H9 (cell line): ENCODE measurements around the gene PDE3A. TPM values are rescaled to one million over a fixed set of nuclear protein-coding genes. Genes with fewer than 3 reads are reported as not detected.

Experiments used
- DNase-seq: peaks from one replicate; pipeline ENCODE4 v3.0.0-alpha.2; 2017
- H2AFZ ChIP-seq: one replicate; pipeline ENCODE4 v1.6.1; 2013; ENCODE audit warnings: mild to moderate bottlenecking, low read length, control low read depth, moderate library complexity
- H2AK5ac ChIP-seq: 2 replicates; pipeline ENCODE4 v1.6.1; 2013; ENCODE audit warnings: low read length, control low read depth, mixed read lengths; ENCODE audit not compliant: insufficient read length
- H2BK120ac ChIP-seq: one replicate; pipeline ENCODE4 v1.6.1; 2013; ENCODE audit warnings: low read depth, mild to moderate bottlenecking, low read length, control low read depth, inconsistent platforms; ENCODE audit not compliant: poor library complexity, severe bottlenecking
- H2BK12ac ChIP-seq: 2 replicates; pipeline ENCODE4 v1.6.1; 2013; ENCODE audit warnings: low read length, control low read depth, mixed read lengths, low read depth; ENCODE audit not compliant: insufficient read length
- H2BK15ac ChIP-seq: 2 replicates; pipeline ENCODE4 v1.6.1; 2013; ENCODE audit warnings: low read depth, low read length, control low read depth
- H2BK20ac ChIP-seq: one replicate; pipeline ENCODE4 v1.6.1; 2013; ENCODE audit warnings: low read depth, mild to moderate bottlenecking, low read length, control low read depth, inconsistent platforms; ENCODE audit not compliant: poor library complexity, severe bottlenecking
- H2BK5ac ChIP-seq: 2 replicates; pipeline ENCODE4 v1.6.1; 2013; ENCODE audit warnings: low read length, control low read depth, mixed read lengths; ENCODE audit not compliant: insufficient read length
- H3K14ac ChIP-seq: 2 replicates; pipeline ENCODE4 v1.6.1; 2013; ENCODE audit warnings: low read length, control low read depth; ENCODE audit not compliant: insufficient read depth
- H3K18ac ChIP-seq: 2 replicates; pipeline ENCODE4 v1.6.1; 2013; ENCODE audit warnings: low read depth, mild to moderate bottlenecking, mixed read lengths, low read length, control low read depth; ENCODE audit not compliant: insufficient read length
- H3K23ac ChIP-seq: 2 replicates; pipeline ENCODE4 v1.6.1; 2013; ENCODE audit warnings: low read length, control low read depth, mixed read lengths, low read depth; ENCODE audit not compliant: insufficient read length
- H3K23me2 ChIP-seq: 2 replicates; pipeline ENCODE4 v1.6.1; 2013; ENCODE audit warnings: low read depth, mild to moderate bottlenecking, mixed read lengths, low read length, control low read depth; ENCODE audit not compliant: insufficient read length, poor library complexity, severe bottlenecking
- H3K27ac ChIP-seq: 2 replicates; pipeline ENCODE4 v1.5.1; 2013; ENCODE audit warnings: low read length, control low read depth, mixed read lengths, low read depth; ENCODE audit not compliant: insufficient read length
- H3K27me3 ChIP-seq: 2 replicates; pipeline ENCODE4 v1.6.1; 2013; ENCODE audit warnings: low read length, control low read depth, inconsistent platforms; ENCODE audit not compliant: insufficient read depth
- H3K4ac ChIP-seq: 2 replicates; pipeline ENCODE4 v1.6.1; 2013; ENCODE audit warnings: low read depth, mild to moderate bottlenecking, control low read depth, inconsistent platforms, low read length, moderate library complexity
- H3K4me1 ChIP-seq: 2 replicates; pipeline ENCODE4 v1.6.1; 2013; ENCODE audit warnings: low read length, control low read depth, inconsistent platforms; ENCODE audit not compliant: insufficient read depth
- H3K4me2 ChIP-seq: 2 replicates; pipeline ENCODE4 v1.6.1; 2013; ENCODE audit warnings: low read length, control low read depth, mixed read lengths; ENCODE audit not compliant: insufficient read length, insufficient read depth
- H3K56ac ChIP-seq: 2 replicates; pipeline ENCODE4 v1.6.1; 2013; ENCODE audit warnings: low read depth, mild to moderate bottlenecking, mixed read lengths, low read length, control low read depth; ENCODE audit not compliant: insufficient read length
- H3K79me1 ChIP-seq: 2 replicates; pipeline ENCODE4 v1.6.1; 2013; ENCODE audit warnings: low read depth, mild to moderate bottlenecking, moderate library complexity, low read length, control low read depth, inconsistent platforms; ENCODE audit not compliant: insufficient read depth, poor library complexity, severe bottlenecking
- H3K79me2 ChIP-seq: 2 replicates; pipeline ENCODE4 v1.6.1; 2013; ENCODE audit warnings: low read length, control low read depth, inconsistent platforms; ENCODE audit not compliant: insufficient read depth
- H3K9ac ChIP-seq: 2 replicates; pipeline ENCODE4 v1.6.1; 2013; ENCODE audit warnings: low read length, control low read depth, mixed read lengths; ENCODE audit not compliant: insufficient read length; ENCODE audit errors: extremely low read depth
- H3K9me3 ChIP-seq: one replicate; pipeline ENCODE4 v1.6.1; 2013; ENCODE audit warnings: low read depth, low read length, inconsistent platforms; ENCODE audit not compliant: control insufficient read depth
- H3T11ph ChIP-seq: one replicate; pipeline ENCODE4 v1.6.1; 2013; ENCODE audit warnings: mild to moderate bottlenecking, low read length, control low read depth, inconsistent platforms
- H4K20me1 ChIP-seq: one replicate; pipeline ENCODE4 v1.6.1; 2013; ENCODE audit not compliant: control insufficient read depth, insufficient read length, insufficient read depth
- H4K5ac ChIP-seq: 2 replicates; pipeline ENCODE4 v1.6.1; 2013; ENCODE audit warnings: low read depth, mild to moderate bottlenecking, mixed read lengths, low read length, control low read depth; ENCODE audit not compliant: insufficient read length
- H4K8ac ChIP-seq: replicated peaks from 2 replicates; pipeline ENCODE4 v1.6.1; 2013; ENCODE audit warnings: low read length, control low read depth, mixed read lengths, low read depth; ENCODE audit not compliant: insufficient read length
- H4K91ac ChIP-seq: 2 replicates; pipeline ENCODE4 v1.6.1; 2013; ENCODE audit warnings: low read depth, mild to moderate bottlenecking, moderate library complexity, mixed read lengths, low read length, control low read depth; ENCODE audit not compliant: insufficient read length
- H3K27ac Mint-ChIP-seq, 3 experiments: 2 replicates in 2 of 3; 3 replicates in 1 of 3; pipeline ENCODE4 v1.8.0; 2020 to 2021; ENCODE audit warnings: mixed read lengths in 3 of 3, mild to moderate bottlenecking in 1 of 3, moderate library complexity in 1 of 3
- H3K27me3 Mint-ChIP-seq: 2 replicates; pipeline ENCODE4 v1.8.0; 2021; ENCODE audit warnings: low read depth, mild to moderate bottlenecking, moderate library complexity, mixed read lengths
- H3K36me3 Mint-ChIP-seq, 3 experiments: 2 replicates in 2 of 3; 3 replicates in 1 of 3; pipeline ENCODE4 v1.8.0; 2020 to 2021; ENCODE audit warnings: low read depth in 3 of 3, mixed read lengths in 3 of 3; ENCODE audit not compliant: insufficient read depth in 1 of 3
- H3K4me1 Mint-ChIP-seq, 2 experiments: 2 replicates each; pipeline ENCODE4 v1.8.0; 2020; ENCODE audit warnings: mixed read lengths in 2 of 2
- H3K4me3 Mint-ChIP-seq, 2 experiments: 2 replicates in 1 of 2; 3 replicates in 1 of 2; pipeline ENCODE4 v1.8.0; 2020 to 2021; ENCODE audit warnings: mild to moderate bottlenecking in 2 of 2, mixed read lengths in 2 of 2, moderate library complexity in 1 of 2
- H3K9me3 Mint-ChIP-seq, 2 experiments: 2 replicates in 1 of 2; 3 replicates in 1 of 2; pipeline ENCODE4 v1.8.0; 2020; ENCODE audit warnings: mild to moderate bottlenecking in 2 of 2, mixed read lengths in 2 of 2, moderate library complexity in 1 of 2
- WGBS: extraction: QIAGEN DNeasy Blood & Tissue Kit; methylation state at CpG from one replicate; pipeline ENCODE4 v1.1.7; 2013; ENCODE audit warnings: missing lambda C conversion rate, low lambda C conversion rate, mixed read lengths; ENCODE audit not compliant: insufficient read length; ENCODE audit errors: extremely low coverage; 5-methylcytosine and 5-hydroxymethylcytosine counted together
- total RNA-seq: library from RNA; stranded (reverse); gene quantifications from 2 replicates; pipeline ENCODE4 v1.2.1, GENCODE V29; 2021
- TF ChIP-seq, protein P1 (sequence below): fragments of 200-600 bp; sonication (generic); conservative IDR thresholded peaks from 3 replicates; pipeline ENCODE4 v1.8.0; 2021; ENCODE audit warnings: antibody characterized with exemption, mild to moderate bottlenecking

PDE3A gene
- total RNA-seq, 1 experiment from 2014 or later = 3.0 TPM

GRCh38 chr12:20503858-20504257 is 135.5 kb downstream of the PDE3A start:
- no peak for DNase-seq
- Histone ChIP-seq H3K27ac (no peak overlapping the region), H3K56ac (no peak overlapping the region), H2BK12ac (no peak overlapping the region), H3K23me2 (no peaks in the 10 kb centered on the region), H4K8ac (no peak overlapping the region), H2BK120ac (no peak overlapping the region), H3K14ac (no peak overlapping the region), H3K23ac (no peak overlapping the region), H2BK20ac (no peak overlapping the region), H3K18ac (no peak overlapping the region), H3K79me2 (no peaks in the 10 kb centered on the region), H3T11ph (no peak overlapping the region), H3K9ac (no peak overlapping the region), H2BK5ac (no peak overlapping the region), H4K20me1 (no peaks in the 10 kb centered on the region), H3K27me3 (no peaks in the 10 kb centered on the region), H2AFZ (no peak overlapping the region), H3K4ac (no peak overlapping the region), H3K9me3 (no peaks in the 10 kb centered on the region), H2AK5ac (no peak overlapping the region), H4K5ac (no peak overlapping the region), H4K91ac (no peak overlapping the region), H3K4me2 (no peak overlapping the region), H3K4me1 (no peaks in the 10 kb centered on the region), H3K79me1 (no peaks in the 10 kb centered on the region), H2BK15ac (no peak overlapping the region)
- TF ChIP-seq, protein P1, sequence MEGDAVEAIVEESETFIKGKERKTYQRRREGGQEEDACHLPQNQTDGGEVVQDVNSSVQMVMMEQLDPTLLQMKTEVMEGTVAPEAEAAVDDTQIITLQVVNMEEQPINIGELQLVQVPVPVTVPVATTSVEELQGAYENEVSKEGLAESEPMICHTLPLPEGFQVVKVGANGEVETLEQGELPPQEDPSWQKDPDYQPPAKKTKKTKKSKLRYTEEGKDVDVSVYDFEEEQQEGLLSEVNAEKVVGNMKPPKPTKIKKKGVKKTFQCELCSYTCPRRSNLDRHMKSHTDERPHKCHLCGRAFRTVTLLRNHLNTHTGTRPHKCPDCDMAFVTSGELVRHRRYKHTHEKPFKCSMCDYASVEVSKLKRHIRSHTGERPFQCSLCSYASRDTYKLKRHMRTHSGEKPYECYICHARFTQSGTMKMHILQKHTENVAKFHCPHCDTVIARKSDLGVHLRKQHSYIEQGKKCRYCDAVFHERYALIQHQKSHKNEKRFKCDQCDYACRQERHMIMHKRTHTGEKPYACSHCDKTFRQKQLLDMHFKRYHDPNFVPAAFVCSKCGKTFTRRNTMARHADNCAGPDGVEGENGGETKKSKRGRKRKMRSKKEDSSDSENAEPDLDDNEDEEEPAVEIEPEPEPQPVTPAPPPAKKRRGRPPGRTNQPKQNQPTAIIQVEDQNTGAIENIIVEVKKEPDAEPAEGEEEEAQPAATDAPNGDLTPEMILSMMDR = no peak
- no peaks in the 10 kb centered on the region for H3K9me3 Mint-ChIP-seq
- no peaks in the 10 kb centered on the region for H3K4me1 Mint-ChIP-seq
- no peak overlapping the region for H3K4me3 Mint-ChIP-seq
- no peaks in the 10 kb centered on the region for H3K36me3 Mint-ChIP-seq
- no CpG with 5 or more reads among the region's 1 CpG for WGBS
- H3K27ac Mint-ChIP-seq = no peak overlapping the region
- no peaks in the 10 kb centered on the region for H3K27me3 Mint-ChIP-seq
